IPS-20b (cell line): ENCODE measurements around the gene ALDH3A1.

Experiments used
- H3K27ac ChIP-seq: one replicate; pipeline ENCODE4 v1.5.1; 2013; ENCODE audit warnings: low read length
- H3K27me3 ChIP-seq: 2 replicates; pipeline ENCODE4 v1.6.1; 2013; ENCODE audit warnings: mild to moderate bottlenecking, low read length, inconsistent platforms; ENCODE audit not compliant: insufficient read depth
- H3K36me3 ChIP-seq: 2 replicates; pipeline ENCODE4 v1.6.1; 2013; ENCODE audit warnings: low read depth, mild to moderate bottlenecking, inconsistent platforms, low read length, moderate library complexity; ENCODE audit not compliant: insufficient read depth
- H3K4me1 ChIP-seq: 2 replicates; pipeline ENCODE4 v1.6.1; 2013; ENCODE audit warnings: mild to moderate bottlenecking, control low read depth, inconsistent platforms, low read length, moderate library complexity; ENCODE audit not compliant: insufficient read depth
- H3K4me3 ChIP-seq: 2 replicates; pipeline ENCODE4 v1.5.1; 2013; ENCODE audit warnings: mild to moderate bottlenecking, low read length, inconsistent platforms
- H3K9ac ChIP-seq: 2 replicates; pipeline ENCODE4 v1.6.1; 2013; ENCODE audit warnings: low read depth, mild to moderate bottlenecking, inconsistent platforms, low read length, moderate library complexity
- H3K9me3 ChIP-seq: 2 replicates; pipeline ENCODE4 v1.6.1; 2013; ENCODE audit warnings: mild to moderate bottlenecking, low read depth, low read length, inconsistent platforms; ENCODE audit not compliant: insufficient read depth

The ALDH3A1 gene

DNA sequence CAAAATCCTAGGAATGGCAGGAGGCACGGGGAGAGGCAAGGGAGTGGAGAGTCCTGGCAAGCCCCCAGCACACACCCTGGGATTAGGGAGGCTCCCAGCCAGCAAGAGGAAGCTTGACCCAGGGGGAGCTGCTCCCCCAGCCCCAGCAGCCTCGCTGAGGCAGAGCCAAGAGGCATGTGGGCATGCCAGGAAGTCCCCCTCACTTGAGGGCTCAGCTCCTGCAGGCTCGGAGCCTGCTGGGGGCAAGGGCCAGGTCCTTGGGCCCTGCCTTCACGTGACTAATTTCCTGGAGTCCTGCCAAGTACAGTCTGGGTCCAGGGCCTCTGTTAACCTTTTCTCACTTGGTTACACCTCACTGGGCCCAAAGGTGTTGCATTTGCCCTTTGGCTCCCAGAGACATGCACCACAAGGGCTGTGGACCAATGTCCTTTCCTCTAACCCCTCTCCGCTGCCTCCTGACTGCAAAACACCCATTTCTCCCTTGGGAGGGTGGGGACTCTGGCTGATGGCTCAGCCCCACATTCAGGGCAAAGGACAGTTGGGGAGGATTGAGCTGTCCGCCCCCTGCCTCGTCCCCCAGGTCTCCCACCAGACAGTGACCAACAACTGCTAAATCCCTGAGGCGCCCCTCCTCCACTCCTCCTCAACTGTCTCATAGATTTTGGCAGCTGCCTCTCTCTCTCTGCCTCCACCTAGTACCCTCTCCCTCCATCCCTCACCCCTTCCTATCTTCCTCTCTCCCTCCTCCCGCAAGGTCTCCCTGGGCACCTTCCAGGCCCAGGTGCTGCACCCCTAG lies 27.3 kb downstream of the ALDH3A1 start:
- Histone ChIP-seq H3K9ac (no peak overlapping the region), H3K27ac (no peak overlapping the region), H3K4me1 (peaks cover 3% of the 10 kb centered on the region; the same call in 1 of the 2 replicates), H3K4me3 (no peak overlapping the region), H3K36me3 (no peaks in the 10 kb centered on the region), H3K9me3 (no peaks in the 10 kb centered on the region), H3K27me3 (no peaks in the 10 kb centered on the region)

DNA sequence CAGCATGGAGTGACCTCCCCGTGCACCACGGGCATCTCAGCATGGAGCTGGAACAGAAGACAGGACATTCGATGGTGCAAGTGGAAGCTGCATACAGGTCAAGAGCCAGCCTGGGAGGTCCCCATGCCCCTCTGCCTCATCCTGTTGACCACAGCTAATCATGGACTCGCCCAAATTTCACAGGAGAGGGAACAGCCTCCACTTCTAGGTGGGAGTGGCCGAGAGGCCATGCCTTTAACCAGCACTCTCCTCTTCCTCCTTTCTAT lies 28.0 kb downstream of the ALDH3A1 start:
- H3K9ac ChIP-seq = no peak overlapping the region
- H3K36me3 ChIP-seq = no peaks in the 10 kb centered on the region
- no peak overlapping the region for H3K4me3 ChIP-seq
- no peaks in the 10 kb centered on the region for H3K9me3 ChIP-seq
- H3K27ac ChIP-seq = no peak overlapping the region
- peaks cover 3% of the 10 kb centered on the region; the same call in 1 of the 2 replicates for H3K4me1 ChIP-seq
- no peaks in the 10 kb centered on the region for H3K27me3 ChIP-seq

DNA sequence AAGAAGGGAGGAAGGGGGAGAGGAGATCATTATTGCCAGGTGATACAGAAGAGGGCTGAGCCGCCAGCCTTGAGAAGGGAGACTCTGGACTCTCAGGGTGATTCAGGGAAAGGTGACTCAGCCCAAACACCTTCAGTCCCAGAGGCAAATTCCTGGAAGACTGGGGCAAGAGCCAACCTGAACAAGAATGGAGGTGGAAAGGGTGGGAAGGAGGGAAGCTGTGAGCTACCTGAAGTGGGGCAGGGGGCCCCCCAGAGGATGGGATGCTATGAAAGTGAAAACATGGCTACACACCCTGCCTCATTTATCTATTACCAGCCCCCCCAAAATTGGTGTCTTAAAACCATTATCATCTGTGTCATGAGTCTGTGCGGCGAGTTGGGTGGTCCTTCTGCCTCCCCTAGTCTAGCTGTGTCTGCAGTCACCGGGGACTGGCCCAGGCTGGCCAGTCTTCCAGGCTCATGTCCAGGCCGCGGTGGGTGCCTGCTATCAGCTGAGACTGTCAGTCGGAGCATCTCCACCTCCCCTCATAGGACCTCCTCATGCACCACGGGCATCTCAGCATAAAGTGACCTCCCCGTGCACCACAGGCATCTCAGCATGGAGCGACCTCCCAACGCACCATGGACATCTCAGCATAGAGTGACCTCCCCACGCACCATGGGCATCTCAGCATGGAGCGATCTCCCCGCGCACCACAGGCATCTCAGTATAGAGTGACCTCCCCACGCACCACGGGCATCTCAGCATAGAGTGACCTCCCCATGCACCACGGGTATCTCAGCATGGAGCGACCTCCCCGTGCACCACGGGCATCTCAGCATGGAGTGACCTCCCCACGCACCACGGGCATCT lies 28.5 kb downstream of the ALDH3A1 start:
- no peak overlapping the region for H3K9ac ChIP-seq
- no peaks in the 10 kb centered on the region for H3K9me3 ChIP-seq
- H3K4me1 ChIP-seq = peaks cover 3% of the 10 kb centered on the region; the same call in 1 of the 2 replicates
- H3K36me3 ChIP-seq = no peaks in the 10 kb centered on the region
- H3K27me3 ChIP-seq = no peaks in the 10 kb centered on the region
- H3K27ac ChIP-seq = no peak overlapping the region
- H3K4me3 ChIP-seq = no peak overlapping the region

DNA sequence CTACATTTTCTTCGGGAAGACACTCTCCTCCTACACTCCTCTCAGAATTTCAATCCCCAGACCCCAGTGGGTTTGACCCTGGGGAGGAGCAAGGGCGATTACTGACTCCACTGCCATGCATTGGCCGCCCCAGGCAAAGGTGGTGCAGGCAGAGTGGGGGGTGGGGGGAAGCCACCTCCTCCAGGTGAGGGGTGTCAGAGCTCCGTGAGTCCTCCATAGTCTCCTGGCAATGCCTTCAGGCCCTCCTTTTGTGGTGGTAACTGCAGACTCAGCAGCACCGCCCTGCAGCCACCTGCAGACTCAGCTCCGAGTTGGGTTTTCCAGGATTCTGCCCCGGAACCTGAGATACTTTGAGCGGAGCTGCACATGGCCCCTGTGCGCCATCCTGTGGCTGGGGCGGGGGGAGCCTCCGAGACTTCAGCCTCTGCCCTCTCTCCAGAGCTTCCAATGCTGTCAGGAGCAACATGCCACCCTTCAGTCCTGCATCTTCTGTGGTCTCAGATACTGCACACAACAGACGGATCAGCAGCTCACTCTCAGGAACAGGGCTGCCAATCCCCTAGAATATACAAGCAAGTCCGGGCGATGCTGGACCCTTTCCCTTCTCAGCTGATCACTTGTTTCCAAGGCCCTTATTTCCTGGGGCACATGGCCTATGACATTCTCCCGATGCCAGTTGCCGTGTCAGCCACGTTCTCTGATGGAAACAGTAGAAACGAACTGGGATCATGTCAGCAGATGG lies 29.3 kb downstream of the ALDH3A1 start:
- H3K9me3 ChIP-seq = no peaks in the 10 kb centered on the region

DNA sequence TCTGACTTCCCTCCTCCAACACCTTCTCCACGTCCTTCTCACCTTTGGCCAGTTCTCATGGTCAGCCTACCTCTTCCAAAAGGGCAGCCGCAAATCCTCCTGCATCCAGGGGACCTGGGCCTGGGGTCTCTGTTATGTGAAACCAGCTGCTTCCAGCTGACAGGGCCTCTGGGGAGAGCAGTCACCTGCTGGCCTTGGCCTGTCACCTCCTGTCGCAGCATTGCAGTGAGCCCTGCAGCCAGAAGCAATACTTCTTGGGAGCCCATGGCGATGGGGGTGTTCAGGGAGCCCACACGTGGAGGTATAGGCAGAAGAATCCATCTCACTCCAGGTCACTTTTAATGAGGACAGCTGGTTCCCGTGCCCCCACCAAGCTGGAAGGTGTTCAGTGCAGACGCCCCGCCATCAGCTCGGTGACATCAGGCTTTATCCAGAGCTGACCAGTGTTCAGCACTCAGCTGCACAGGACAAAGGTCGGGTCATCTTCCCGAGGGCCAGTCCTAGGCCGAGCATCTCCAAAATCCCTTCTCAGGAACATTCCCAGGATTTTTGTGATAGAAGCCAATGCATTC lies 30.0 kb downstream of the ALDH3A1 start:
- no peak overlapping the region for H3K4me3 ChIP-seq
- H3K27ac ChIP-seq = no peak overlapping the region
- H3K9ac ChIP-seq = no peak overlapping the region
- no peaks in the 10 kb centered on the region for H3K27me3 ChIP-seq
- no peaks in the 10 kb centered on the region for H3K36me3 ChIP-seq
- no peaks in the 10 kb centered on the region for H3K9me3 ChIP-seq
- peaks cover 3% of the 10 kb centered on the region; the same call in 1 of the 2 replicates for H3K4me1 ChIP-seq

More for the DNA sequence above, 29.3 kb downstream of the ALDH3A1 start:
- Histone ChIP-seq H3K4me3 (no peak overlapping the region), H3K36me3 (no peaks in the 10 kb centered on the region), H3K9ac (no peak overlapping the region), H3K4me1 (peaks cover 3% of the 10 kb centered on the region; the same call in 1 of the 2 replicates), H3K27ac (no peak overlapping the region), H3K27me3 (no peaks in the 10 kb centered on the region)

DNA sequence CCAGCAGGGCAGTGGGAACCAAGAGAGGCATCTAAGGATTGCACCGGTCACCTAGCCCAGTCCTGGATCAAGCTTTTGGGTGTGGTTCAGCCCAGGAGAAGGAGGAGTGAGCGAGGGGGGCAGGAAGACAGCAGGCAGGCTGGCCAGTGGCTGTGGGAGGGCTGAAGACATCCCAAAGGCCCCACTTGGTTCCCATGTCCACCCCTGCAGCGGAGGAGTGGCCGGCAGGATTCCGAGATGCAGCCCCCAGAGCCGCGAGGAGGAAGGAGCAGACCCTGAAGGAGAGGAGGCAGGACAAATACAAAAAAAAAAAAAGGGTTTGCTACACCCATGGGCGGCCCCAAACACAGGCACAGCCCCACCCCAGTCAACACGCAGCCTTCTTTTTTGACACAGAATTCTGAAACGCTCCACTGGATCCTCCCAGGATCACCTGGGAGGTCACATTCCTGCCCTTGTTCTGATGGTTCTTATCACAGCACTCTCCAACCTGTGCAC lies 30.6 kb downstream of the ALDH3A1 start:
- H3K9me3 ChIP-seq = no peaks in the 10 kb centered on the region

GRCh38 chr17:19717031-19717360 lies 31.1 kb downstream of the ALDH3A1 start:
- no peak overlapping the region for H3K4me3 ChIP-seq
- no peak overlapping the region for H3K27ac ChIP-seq
- no peaks in the 10 kb centered on the region for H3K36me3 ChIP-seq
- H3K4me1 ChIP-seq = peaks cover 3% of the 10 kb centered on the region; the same call in 1 of the 2 replicates
- H3K27me3 ChIP-seq = no peaks in the 10 kb centered on the region
- H3K9me3 ChIP-seq = no peaks in the 10 kb centered on the region
- H3K9ac ChIP-seq = no peak overlapping the region

More for the DNA sequence above, 30.6 kb downstream of the ALDH3A1 start:
- Histone ChIP-seq H3K9ac (no peak overlapping the region), H3K4me1 (peaks cover 3% of the 10 kb centered on the region; the same call in 1 of the 2 replicates), H3K4me3 (no peak overlapping the region), H3K27ac (no peak overlapping the region), H3K27me3 (no peaks in the 10 kb centered on the region), H3K36me3 (no peaks in the 10 kb centered on the region)

DNA sequence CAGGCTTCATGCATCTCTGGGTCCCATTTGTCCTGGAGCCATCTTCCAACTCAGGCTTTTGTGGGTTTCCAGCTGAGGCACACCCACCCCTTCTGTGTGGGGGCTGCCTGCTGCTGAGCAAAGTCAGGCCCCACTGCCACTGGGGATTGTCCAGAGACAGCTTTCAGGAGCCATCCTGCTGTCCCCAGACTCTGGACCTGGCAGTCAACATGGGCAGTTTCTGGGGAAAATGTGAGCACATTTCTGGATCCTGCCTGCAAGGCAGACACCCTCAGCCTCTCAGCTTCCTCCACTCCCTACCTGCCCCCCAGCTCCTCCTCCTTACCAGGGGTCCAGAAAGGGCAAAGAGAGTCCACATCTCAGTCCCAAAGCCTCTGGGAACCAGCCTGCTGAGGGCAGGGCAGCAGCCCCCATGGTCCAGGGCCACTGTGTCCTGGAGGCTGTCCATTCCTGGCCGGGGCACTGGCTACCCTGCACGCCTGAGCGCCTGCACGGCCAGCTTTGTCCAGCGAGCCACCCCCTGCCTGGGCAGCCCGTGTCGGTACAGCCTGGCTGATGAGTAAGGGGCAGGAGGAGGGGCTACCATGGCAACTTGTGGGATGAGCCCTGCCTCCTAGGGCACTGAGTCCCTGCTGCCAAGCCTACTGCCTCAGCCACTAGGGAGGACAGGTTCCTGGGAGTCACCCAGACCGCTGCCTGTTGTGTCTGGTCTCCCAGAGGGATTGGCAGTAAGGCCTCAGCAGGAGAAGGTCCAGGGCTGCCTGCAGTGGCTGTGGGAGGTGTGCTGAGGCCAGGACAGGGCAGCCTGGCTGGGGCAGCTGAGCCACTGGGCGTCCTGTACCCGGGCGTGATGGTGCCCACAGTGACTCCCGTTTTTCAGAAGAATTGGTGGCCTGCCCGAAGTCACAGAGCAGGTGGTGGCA lies 31.7 kb downstream of the ALDH3A1 start, which contains the start of gene SLC47A2:
SLC47A2 (minus strand) TSS at position 477 of the 923 bp plus-strand sequence; CDS start at position 448, 29 bp downstream.
- H3K36me3 ChIP-seq = no peaks in the 10 kb centered on the region
- H3K4me3 ChIP-seq = no peak within 1 kb of the TSS
- no peaks in the 10 kb centered on the region for H3K27me3 ChIP-seq
- no peaks in the 10 kb centered on the region for H3K9me3 ChIP-seq
- peaks cover 3% of the 10 kb centered on the region; the same call in 1 of the 2 replicates for H3K4me1 ChIP-seq
- H3K27ac ChIP-seq = no peak within 1 kb of the TSS
- no peak within 1 kb of the TSS for H3K9ac ChIP-seq

DNA sequence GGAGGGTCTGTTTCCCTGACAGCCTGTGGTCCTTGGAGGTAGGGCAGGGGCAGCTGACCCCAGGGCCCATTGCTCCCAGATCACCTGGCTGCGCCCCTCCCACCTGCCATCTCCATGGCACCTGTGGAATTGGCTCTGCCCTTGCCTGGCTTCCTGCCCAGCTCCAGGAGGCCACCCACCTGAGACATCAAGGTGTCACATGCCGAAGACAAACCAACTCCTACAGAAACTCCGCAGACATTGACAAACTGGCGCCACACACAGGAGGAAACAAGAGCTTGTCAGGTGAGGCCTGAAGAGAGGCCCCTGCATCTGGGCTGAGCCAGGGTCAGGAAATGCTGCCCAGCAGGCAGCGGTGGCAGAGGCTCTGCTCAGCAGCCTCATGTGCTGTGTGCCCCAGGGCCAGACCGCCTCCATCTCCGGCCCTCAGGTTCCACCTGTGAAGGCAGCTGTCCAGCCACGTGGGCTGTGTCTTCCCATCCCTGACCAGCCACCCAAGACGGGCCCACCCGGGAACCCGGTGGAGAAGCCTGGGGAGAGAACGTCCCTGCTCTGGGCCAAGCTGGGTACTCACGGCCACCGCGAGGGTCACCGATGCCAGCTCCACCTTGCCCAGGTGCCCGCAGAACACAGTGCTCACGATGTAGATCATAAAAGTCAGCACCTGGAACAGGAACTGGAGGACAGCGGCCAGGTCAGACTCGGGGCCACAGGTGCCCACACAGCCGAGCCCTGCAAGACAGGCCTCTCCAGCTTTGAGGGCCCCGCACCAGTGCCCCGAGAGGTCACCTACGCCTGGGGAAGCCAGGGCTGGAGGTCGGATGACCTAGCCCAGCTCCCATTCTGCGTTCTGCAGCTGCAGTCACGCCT lies 33.3 kb downstream of the ALDH3A1 start:
- H3K36me3 ChIP-seq = no peaks in the 10 kb centered on the region
- peaks cover 3% of the 10 kb centered on the region; the same call in 1 of the 2 replicates for H3K4me1 ChIP-seq
- H3K9me3 ChIP-seq = no peaks in the 10 kb centered on the region
- no peaks in the 10 kb centered on the region for H3K27me3 ChIP-seq
- H3K4me3 ChIP-seq = no peak overlapping the region
- no peak overlapping the region for H3K9ac ChIP-seq
- no peak overlapping the region for H3K27ac ChIP-seq

- H3K4me1 ChIP-seq = peaks cover 3% of the 10 kb centered on the region; the same call in 1 of the 2 replicates
- no peaks in the 10 kb centered on the region for H3K9me3 ChIP-seq
- H3K4me3 ChIP-seq = no peak overlapping the region
- H3K9ac ChIP-seq = no peak overlapping the region
- no peak overlapping the region for H3K27ac ChIP-seq
- no peaks in the 10 kb centered on the region for H3K27me3 ChIP-seq
- no peaks in the 10 kb centered on the region for H3K36me3 ChIP-seq
Measured at GRCh38 chr17:19713901-19714361, 34.2 kb downstream of the ALDH3A1 start.
